Ascending aorta (tissue), 2 donors: Measurements from ENCODE around the gene PRELP. TPM values are rescaled to one million over a fixed set of nuclear protein-coding genes. Genes with fewer than 3 reads are reported as not detected.
A peak's percentile ranks its signal among the peaks of the same experiment; 100 is the strongest.

Source experiments
- DNase-seq, 2 donors: peaks; one replicate each; pipeline ENCODE4 v3.0.0-alpha.2; 2019; ENCODE audit warnings: low spot score in 2 of 2
- H3K27ac ChIP-seq, 2 donors: fragments of 200-600 bp; sonication (generic); one replicate each; pipeline ENCODE4 v1.5.1; 2016 to 2017; ENCODE audit warnings: mild to moderate bottlenecking in 1 of 2
- H3K27me3 ChIP-seq: fragments of 200-600 bp; sonication (generic); one replicate; pipeline ENCODE4 v1.5.1; 2017
- H3K36me3 ChIP-seq, 2 donors: fragments of 200-600 bp; sonication (generic); one replicate each; pipeline ENCODE4 v1.5.1; 2016
- H3K4me1 ChIP-seq, 2 donors: fragments of 200-600 bp; sonication (generic); one replicate each; pipeline ENCODE4 v1.5.1; 2016 to 2017; ENCODE audit warnings: mild to moderate bottlenecking in 1 of 2
- H3K4me3 ChIP-seq, 2 donors: fragments of 200-600 bp; sonication (generic); one replicate each; pipeline ENCODE4 v1.5.1; 2016 to 2017; ENCODE audit warnings: mild to moderate bottlenecking in 1 of 2
- H3K9me3 ChIP-seq, 2 donors: fragments of 200-600 bp; sonication (generic); one replicate each; pipeline ENCODE4 v1.5.1; 2016
- CTCF ChIP-seq, 3 experiments: fragments of 200-600 bp in 2 of 3; fragments of 450-650 bp in 1 of 3; sonication (generic) in 2 of 3; IDR thresholded peaks; one replicate each; pipeline ENCODE4 v1.5.1; 2016 to 2019; ENCODE audit warnings: antibody characterized with exemption in 3 of 3, mild to moderate bottlenecking in 1 of 3, moderate library complexity in 1 of 3
- intact Hi-C: fragments of 100-400 bp; cut with DNase I; formaldehyde crosslinking; loops from one replicate; pipeline ENCODE4 v1.15.1; 2023
- total RNA-seq: library from RNA; depleted of rRNA; stranded (reverse); fragments of >200 nt; gene quantifications from one replicate; pipeline ENCODE4 v1.1.0, GENCODE V29; 2016

PRELP gene
- total RNA-seq, 1 donor from 2014 or later = 142 TPM

GRCh38 chr1:203491664-203492063, 16.1 kb downstream of the PRELP start:
- intact Hi-C loops = no loop called here
- no peak overlapping the region for H3K4me3 ChIP-seq
- no peaks in the 10 kb centered on the region for H3K27me3 ChIP-seq
- no peak for TF ChIP-seq CTCF (IDR thresholded peaks at IDR 0.05)
- H3K4me1 ChIP-seq = peaks cover 6 to 13% of the 10 kb centered on the region in 2 donors
- peaks cover 15 to 27% of the 10 kb centered on the region in 2 donors for H3K36me3 ChIP-seq
- no peak for DNase-seq
- no peak overlapping the region for H3K27ac ChIP-seq
- no peaks in the 10 kb centered on the region for H3K9me3 ChIP-seq

GRCh38 chr1:203492082-203492747, 16.6 kb downstream of the PRELP start:
- Histone ChIP-seq H3K4me1 (peaks cover under 1 to 7% of the 10 kb centered on the region in 2 donors), H3K4me3 (no peak overlapping the region), H3K9me3 (no peaks in the 10 kb centered on the region), H3K27ac (no peak overlapping the region), H3K27me3 (no peaks in the 10 kb centered on the region), H3K36me3 (peaks cover 9 to 21% of the 10 kb centered on the region in 2 donors)
- peak in 1 of 2 donors; percentile 59 for DNase-seq
- intact Hi-C loops = no loop called here
- TF ChIP-seq CTCF (IDR thresholded peaks at IDR 0.05) = no peak

- intact Hi-C loops = no loop called here
- Histone ChIP-seq H3K4me1 (peaks cover 0 to 3% of the 10 kb centered on the region in 2 donors), H3K27me3 (no peaks in the 10 kb centered on the region), H3K4me3 (no peak overlapping the region), H3K36me3 (peaks cover 8 to 16% of the 10 kb centered on the region in 2 donors), H3K27ac (no peak overlapping the region), H3K9me3 (no peaks in the 10 kb centered on the region)
- DNase-seq = no peak
- no peak for TF ChIP-seq CTCF (IDR thresholded peaks at IDR 0.05)
These were observed 17.1 kb downstream of the PRELP start for GRCh38 chr1:203492748-203493130.

GRCh38 chr1:203493901-203494300, 18.3 kb downstream of the PRELP start, which contains the start of gene OPTC:
TSS of gene OPTC (plus strand) at chr1:203494153. CDS start at chr1:203496006, 1,853 bp downstream.
- Histone ChIP-seq H3K27ac (no peak within 1 kb of the TSS), H3K9me3 (no peaks in the 10 kb centered on the region), H3K27me3 (no peaks in the 10 kb centered on the region), H3K36me3 (peaks cover 3 to 6% of the 10 kb centered on the region in 2 donors), H3K4me3 (no peak within 1 kb of the TSS), H3K4me1 (no peaks in the 10 kb centered on the region)
- intact Hi-C loops = no loop called here
- no peak for TF ChIP-seq CTCF (IDR thresholded peaks at IDR 0.05)
- DNase-seq = no peak

- H3K4me1 ChIP-seq = no peaks in the 10 kb centered on the region
- H3K9me3 ChIP-seq = no peaks in the 10 kb centered on the region
- TF ChIP-seq CTCF (IDR thresholded peaks at IDR 0.05) = no peak
- no peak overlapping the region for H3K27ac ChIP-seq
- H3K36me3 ChIP-seq = no peaks in the 10 kb centered on the region
- no peak for DNase-seq
- no peak overlapping the region for H3K4me3 ChIP-seq
- no peaks in the 10 kb centered on the region for H3K27me3 ChIP-seq
- intact Hi-C loops = no loop called here
These were observed 20.2 kb downstream of the PRELP start for GRCh38 chr1:203495845-203496244.
